ENCODE data around the gene KLK5. TPM values are rescaled to one million over a fixed set of nuclear protein-coding genes. Genes with fewer than 3 reads are reported as not detected.

The KLK5 gene
- total RNA-seq, 1 donor from 2014 or later: not detected

DNA sequence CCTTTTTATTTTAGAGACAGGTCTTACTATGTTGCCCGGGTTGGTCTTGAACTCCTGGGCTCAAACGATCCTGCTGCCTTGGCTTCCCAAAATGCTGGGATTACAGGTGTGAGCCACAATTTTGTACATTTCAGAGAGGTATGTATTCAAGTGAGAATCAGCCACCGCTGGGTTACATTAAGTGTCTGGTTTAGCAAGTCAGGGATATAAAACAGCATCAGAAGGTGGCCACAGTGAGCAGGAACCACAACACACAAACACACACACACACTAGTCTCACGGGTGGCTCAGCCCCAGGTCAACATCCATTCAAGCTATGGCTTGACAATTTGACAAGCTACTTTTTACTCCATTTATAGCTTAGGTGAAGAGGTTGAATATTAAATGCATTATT lies 20.2 kb downstream of the KLK5 start:
- no peak for DNase-seq (ENCODE audit: low spot score)
- H3K4me3 Mint-ChIP-seq (ENCODE audit: unreplicated experiment): no peak overlapping the region
- H3K9me3 Mint-ChIP-seq (ENCODE audit: unreplicated experiment): no peaks in the 10 kb centered on the region
- no peaks in the 10 kb centered on the region for H3K4me1 Mint-ChIP-seq (ENCODE audit: unreplicated experiment)
- no peak overlapping the region for H3K27ac Mint-ChIP-seq (ENCODE audit: unreplicated experiment)
- H3K36me3 Mint-ChIP-seq (ENCODE audit: low read depth, unreplicated experiment): no peaks in the 10 kb centered on the region
- no peak for TF ChIP-seq CTCF (IDR thresholded peaks at IDR 0.05; ENCODE audit: unreplicated experiment)
- H3K27me3 Mint-ChIP-seq (ENCODE audit: unreplicated experiment): peaks cover 2% of the 10 kb centered on the region

DNA sequence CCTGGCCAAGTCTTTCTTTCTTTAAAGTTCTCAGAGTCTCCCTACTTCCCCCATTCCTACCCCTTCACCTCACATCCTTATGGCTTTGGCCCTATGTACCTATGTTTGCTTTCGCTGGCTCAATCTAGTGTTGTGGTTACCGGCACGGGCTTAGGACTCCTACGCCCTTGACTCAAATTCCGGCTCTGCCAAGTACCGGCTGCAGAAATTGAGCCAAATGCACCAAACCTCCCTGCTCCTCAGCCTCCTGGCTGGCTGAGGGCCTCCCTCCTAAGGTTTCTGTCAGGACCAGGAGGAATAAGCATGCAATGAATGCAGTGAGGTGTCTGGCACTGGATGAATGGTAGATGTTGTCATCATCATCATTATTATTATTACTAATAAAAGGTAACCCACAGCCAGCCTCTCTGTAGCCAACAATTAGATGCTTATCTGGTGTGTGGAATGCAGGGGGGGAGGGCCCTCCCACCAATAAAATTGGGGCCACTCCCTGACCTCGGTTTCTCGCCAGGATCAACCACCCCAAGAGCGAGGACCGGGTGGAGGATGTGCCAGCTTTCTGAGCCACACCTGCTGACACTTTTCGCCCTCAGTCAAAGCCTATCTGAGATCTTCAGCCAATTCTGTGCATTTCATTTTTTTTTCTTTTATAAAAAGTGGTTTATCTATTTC lies 20.7 kb downstream of the KLK5 start:
- Mint-ChIP-seq H3K27me3 (ENCODE audit: unreplicated experiment) (peaks cover 2% of the 10 kb centered on the region), H3K27ac (ENCODE audit: unreplicated experiment) (no peak overlapping the region), H3K4me1 (ENCODE audit: unreplicated experiment) (no peaks in the 10 kb centered on the region), H3K9me3 (ENCODE audit: unreplicated experiment) (no peaks in the 10 kb centered on the region), H3K4me3 (ENCODE audit: unreplicated experiment) (no peak overlapping the region), H3K36me3 (ENCODE audit: low read depth, unreplicated experiment) (no peaks in the 10 kb centered on the region)
- no peak for TF ChIP-seq CTCF (IDR thresholded peaks at IDR 0.05; ENCODE audit: unreplicated experiment)
- no peak for DNase-seq (ENCODE audit: low spot score)

DNA sequence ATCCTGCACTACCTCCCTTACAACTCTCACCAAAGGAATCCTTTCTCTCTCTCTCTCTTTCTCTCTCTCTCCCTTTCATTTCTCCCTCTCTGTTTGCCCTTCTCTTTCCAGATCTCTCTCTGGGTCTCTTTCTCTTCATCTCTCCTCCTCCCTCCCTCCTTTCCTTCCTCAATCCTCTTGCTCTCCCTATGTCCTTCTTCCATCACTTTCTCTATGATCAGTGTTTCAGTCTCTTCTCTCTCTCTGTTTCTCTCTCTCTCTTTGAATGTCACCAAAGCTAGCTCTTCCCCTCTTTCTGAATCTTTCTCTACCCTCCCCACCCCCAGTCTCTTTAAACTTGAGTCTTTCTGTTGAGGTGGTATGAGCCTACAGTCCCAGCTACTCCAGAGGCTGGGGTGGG lies 21.8 kb downstream of the KLK5 start:
- H3K4me1 Mint-ChIP-seq (ENCODE audit: unreplicated experiment): no peaks in the 10 kb centered on the region
- no peak overlapping the region for H3K4me3 Mint-ChIP-seq (ENCODE audit: unreplicated experiment)
- H3K9me3 Mint-ChIP-seq (ENCODE audit: unreplicated experiment): no peaks in the 10 kb centered on the region
- peaks cover 2% of the 10 kb centered on the region for H3K27me3 Mint-ChIP-seq (ENCODE audit: unreplicated experiment)
- no peak for DNase-seq (ENCODE audit: low spot score)
- TF ChIP-seq CTCF (IDR thresholded peaks at IDR 0.05; ENCODE audit: unreplicated experiment): no peak
- H3K36me3 Mint-ChIP-seq (ENCODE audit: low read depth, unreplicated experiment): no peaks in the 10 kb centered on the region
- H3K27ac Mint-ChIP-seq (ENCODE audit: unreplicated experiment): no peak overlapping the region

- TF ChIP-seq CTCF (IDR thresholded peaks at IDR 0.05; ENCODE audit: unreplicated experiment): no peak
- H3K4me1 Mint-ChIP-seq (ENCODE audit: unreplicated experiment): no peaks in the 10 kb centered on the region
- DNase-seq (ENCODE audit: low spot score): no peak
- H3K4me3 Mint-ChIP-seq (ENCODE audit: unreplicated experiment): no peak overlapping the region
- H3K9me3 Mint-ChIP-seq (ENCODE audit: unreplicated experiment): no peaks in the 10 kb centered on the region
- H3K27ac Mint-ChIP-seq (ENCODE audit: unreplicated experiment): no peak overlapping the region
- no peaks in the 10 kb centered on the region for H3K27me3 Mint-ChIP-seq (ENCODE audit: unreplicated experiment)
- no peaks in the 10 kb centered on the region for H3K36me3 Mint-ChIP-seq (ENCODE audit: low read depth, unreplicated experiment)
Measured at GRCh38 chr19:50928831-50929230, 24.0 kb downstream of the KLK5 start.

- no peaks in the 10 kb centered on the region for H3K27me3 Mint-ChIP-seq (ENCODE audit: unreplicated experiment)
- no peak for TF ChIP-seq CTCF (IDR thresholded peaks at IDR 0.05; ENCODE audit: unreplicated experiment)
- no peak overlapping the region for H3K27ac Mint-ChIP-seq (ENCODE audit: unreplicated experiment)
- H3K9me3 Mint-ChIP-seq (ENCODE audit: unreplicated experiment): no peaks in the 10 kb centered on the region
- no peak overlapping the region for H3K4me3 Mint-ChIP-seq (ENCODE audit: unreplicated experiment)
- no peak for DNase-seq (ENCODE audit: low spot score)
- H3K36me3 Mint-ChIP-seq (ENCODE audit: low read depth, unreplicated experiment): no peaks in the 10 kb centered on the region
- peaks cover 6% of the 10 kb centered on the region for H3K4me1 Mint-ChIP-seq (ENCODE audit: unreplicated experiment)
Measured at GRCh38 chr19:50926144-50926543, 26.7 kb downstream of the KLK5 start.
